Thymus (tissue), 11 donors: ENCODE measurements around the gene MESD. TPM values are rescaled to one million over a fixed set of nuclear protein-coding genes. Genes with fewer than 3 reads are reported as not detected.

Source experiments
- DNase-seq, 9 donors: peaks; one replicate each; pipeline ENCODE4 v3.0.0-alpha.2; 2013; ENCODE audit warnings: low spot score in 9 of 9, low read depth in 6 of 9, missing footprints in 1 of 9
- H3K27ac ChIP-seq, 2 donors: one replicate each; pipeline ENCODE4 v1.5.1; 2013; ENCODE audit warnings: control low read depth in 1 of 2, low read depth in 1 of 2, low read length in 1 of 2, mild to moderate bottlenecking in 1 of 2, moderate library complexity in 1 of 2
- H3K27me3 ChIP-seq, 2 donors: one replicate each; pipeline ENCODE4 v1.5.1; 2013; ENCODE audit warnings: low read length in 1 of 2; ENCODE audit not compliant: control insufficient read depth in 2 of 2, insufficient read depth in 1 of 2
- H3K36me3 ChIP-seq, 2 donors: one replicate each; pipeline ENCODE4 v1.5.1; 2013; ENCODE audit warnings: low read length in 1 of 2, mild to moderate bottlenecking in 1 of 2, moderate library complexity in 1 of 2; ENCODE audit not compliant: control insufficient read depth in 2 of 2, insufficient read depth in 2 of 2
- H3K4me1 ChIP-seq, 2 donors: one replicate each; pipeline ENCODE4 v1.5.1; 2013; ENCODE audit warnings: low read length in 2 of 2; ENCODE audit not compliant: control insufficient read depth in 2 of 2, insufficient read depth in 2 of 2
- H3K4me3 ChIP-seq, 2 donors: one replicate each; pipeline ENCODE4 v1.5.1; 2013; ENCODE audit warnings: low read length in 2 of 2, control low read depth in 1 of 2, mild to moderate bottlenecking in 1 of 2
- H3K9me3 ChIP-seq, 2 donors: one replicate each; pipeline ENCODE4 v1.5.1; 2013; ENCODE audit warnings: low read length in 1 of 2, mild to moderate bottlenecking in 1 of 2; ENCODE audit not compliant: control insufficient read depth in 2 of 2, insufficient read depth in 1 of 2
- WGBS: extraction: QIAGEN DNeasy Blood & Tissue Kit; methylation state at CpG from one replicate; pipeline ENCODE4 v1.1.7; 2013; 5-methylcytosine and 5-hydroxymethylcytosine counted together
- polyA plus RNA-seq: library from polyadenylated mRNA; stranded (reverse); fragments of 200-250 nt; gene quantifications from one replicate; pipeline ENCODE4 v1.2.3, GENCODE V29; 2013
- total RNA-seq: library from RNA; stranded (reverse); fragments of 120-200 nt; gene quantifications from one replicate; pipeline ENCODE4 v1.2.4, GENCODE V29; 2013
- donor health status: healthy.

Gene MESD
- total and polyA plus RNA-seq, 2 donors: 20.5 to 24.5 TPM

DNA sequence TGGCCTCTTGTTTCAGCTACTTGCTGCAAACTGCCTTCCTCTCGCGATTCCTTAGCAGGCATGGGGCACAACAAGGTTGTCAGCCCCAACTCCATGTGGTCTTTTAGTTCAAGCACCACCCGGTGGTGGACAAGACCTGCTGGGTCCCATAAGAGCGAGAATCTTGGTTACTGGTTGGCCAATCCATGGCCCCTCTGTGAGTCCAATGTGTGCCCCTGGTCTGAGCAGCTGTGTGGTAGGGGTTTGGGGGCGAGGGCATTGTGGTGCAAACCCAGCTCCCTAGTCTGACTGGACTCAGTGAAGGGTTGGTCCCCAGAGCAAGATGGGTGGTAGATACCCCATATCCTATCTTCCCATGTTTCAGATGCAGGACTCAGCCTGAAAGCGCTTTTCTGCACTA, 48.8 kb downstream of the MESD start:
- Histone ChIP-seq H3K27ac (no peak overlapping the region), H3K36me3 (peaks cover 3 to 41% of the 10 kb centered on the region in 2 donors)
- 98% methylated on average over 6 of the region's 6 CpGs for WGBS

DNA sequence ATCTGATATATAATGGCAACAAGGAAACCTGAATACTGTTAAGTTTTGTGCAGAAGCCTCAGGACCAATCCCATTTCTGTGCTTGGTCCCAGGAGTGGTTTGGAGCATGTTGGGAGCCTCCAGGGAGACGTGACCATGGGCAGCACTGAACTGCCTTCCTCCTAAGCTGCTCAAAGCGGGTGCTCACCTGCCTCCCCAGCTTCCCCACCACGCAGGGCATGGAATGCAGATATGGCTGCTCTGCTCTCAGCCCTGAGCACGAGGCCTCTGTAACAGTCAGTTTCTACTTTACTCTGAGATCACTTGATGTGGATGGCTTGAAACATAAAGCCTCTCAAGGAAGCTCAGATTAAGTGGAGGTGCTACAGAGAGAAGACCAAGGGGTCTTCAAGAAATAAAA, 49.3 kb downstream of the MESD start:
- Histone ChIP-seq H3K36me3 (peaks cover 3 to 36% of the 10 kb centered on the region in 2 donors), H3K27ac (no peak overlapping the region), H3K27me3 (no peaks in the 10 kb centered on the region), H3K9me3 (peaks cover 0 to 1% of the 10 kb centered on the region in 2 donors), H3K4me1 (no peaks in the 10 kb centered on the region), H3K4me3 (no peak overlapping the region)
- 97% methylated on average over 4 of the region's 4 CpGs for WGBS
- DNase-seq: no peak

More for the DNA sequence above, 48.8 kb downstream of the MESD start:
- Histone ChIP-seq H3K4me3 (no peak overlapping the region), H3K9me3 (peaks cover 0 to 1% of the 10 kb centered on the region in 2 donors), H3K27me3 (no peaks in the 10 kb centered on the region), H3K4me1 (no peaks in the 10 kb centered on the region)
- DNase-seq: no peak

DNA sequence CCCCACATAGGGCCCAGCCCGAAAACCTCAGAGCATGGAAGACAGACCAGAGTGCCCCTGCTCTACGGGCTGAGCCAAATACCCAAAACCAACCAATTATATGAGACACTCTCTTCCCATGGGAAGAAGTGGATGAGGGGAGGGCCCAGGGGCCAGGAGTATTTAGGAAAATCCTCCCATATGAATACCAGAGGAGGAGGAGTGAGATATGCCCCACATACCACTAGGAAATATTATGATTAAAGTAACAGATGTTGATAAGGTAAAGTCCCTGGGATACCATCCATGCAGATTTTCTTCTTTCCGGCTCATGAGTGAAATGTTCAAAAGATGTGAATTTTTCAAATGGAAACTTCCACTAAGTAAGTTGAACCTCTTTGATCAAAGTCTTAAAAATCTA, 50.4 kb downstream of the MESD start:
- H3K9me3 ChIP-seq: peaks cover 0 to 1% of the 10 kb centered on the region in 2 donors
- no peaks in the 10 kb centered on the region for H3K4me1 ChIP-seq
- H3K27me3 ChIP-seq: no peaks in the 10 kb centered on the region
- 99% methylated on average over 3 of the region's 3 CpGs for WGBS
- no peak overlapping the region for H3K27ac ChIP-seq
- H3K36me3 ChIP-seq: peaks cover 3 to 30% of the 10 kb centered on the region in 2 donors
- no peak overlapping the region for H3K4me3 ChIP-seq
- no peak for DNase-seq

DNA sequence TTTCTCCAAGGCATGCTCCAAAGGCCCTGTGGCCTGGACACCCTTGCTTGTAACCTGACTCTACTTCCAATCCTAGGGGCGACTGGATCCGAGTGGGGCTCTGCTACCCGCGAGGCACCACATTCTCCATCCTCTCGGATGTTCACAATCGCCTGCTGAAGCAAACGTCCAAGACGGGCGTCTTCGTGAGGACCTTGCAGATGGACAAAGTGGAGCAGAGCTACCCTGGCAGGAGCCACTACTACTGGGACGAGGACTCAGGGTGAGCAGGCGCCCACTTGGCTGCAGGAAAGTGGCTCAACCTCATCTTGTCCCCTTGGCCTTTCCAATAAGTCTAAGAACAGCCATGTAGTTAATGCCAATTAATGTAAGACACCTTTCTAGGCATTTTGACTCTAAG, 51.9 kb downstream of the MESD start:
- Histone ChIP-seq H3K27ac (no peak overlapping the region), H3K36me3 (peaks cover 3 to 25% of the 10 kb centered on the region in 2 donors), H3K27me3 (no peaks in the 10 kb centered on the region), H3K4me3 (no peak overlapping the region), H3K4me1 (no peaks in the 10 kb centered on the region), H3K9me3 (peaks cover 0 to 1% of the 10 kb centered on the region in 2 donors)
- WGBS: 96% methylated on average over 12 of the region's 12 CpGs
- DNase-seq: no peak

DNA sequence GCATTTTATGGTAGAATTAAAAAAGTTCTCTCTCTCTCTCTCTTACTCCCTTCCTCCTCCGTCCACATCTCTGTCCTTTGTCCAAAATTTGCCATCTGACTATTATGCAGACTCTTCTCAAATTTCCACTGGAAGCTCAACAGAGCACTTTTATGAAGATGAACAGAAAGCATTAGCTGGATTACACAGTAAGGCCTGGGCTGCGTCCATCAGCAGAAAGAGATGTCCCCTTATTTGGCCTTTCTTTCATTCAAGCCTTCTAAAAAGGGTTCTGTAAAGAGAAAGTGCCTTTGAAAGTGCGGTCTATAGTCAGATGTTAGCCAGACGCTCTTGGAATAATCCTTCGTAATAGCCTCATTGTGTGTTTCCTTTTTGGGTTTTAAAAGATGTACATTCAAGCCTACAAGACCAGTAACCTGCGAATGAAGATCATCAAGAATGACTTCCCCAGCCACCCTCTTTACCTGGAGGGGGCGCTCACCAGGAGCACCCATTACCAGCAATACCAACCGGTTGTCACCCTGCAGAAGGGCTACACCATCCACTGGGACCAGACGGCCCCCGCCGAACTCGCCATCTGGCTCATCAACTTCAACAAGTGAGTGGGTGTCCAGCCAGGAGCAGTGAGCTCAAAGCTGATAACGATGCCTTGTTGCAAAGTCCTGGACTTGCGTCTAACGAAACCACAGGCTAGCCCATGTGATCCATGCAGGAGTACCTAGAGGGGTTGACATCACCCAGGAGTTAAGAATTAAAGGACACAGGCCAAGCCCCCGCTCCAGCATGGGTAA, 53.1 kb downstream of the MESD start:
- Histone ChIP-seq H3K4me3 (no peak overlapping the region), H3K9me3 (peaks cover 0 to 1% of the 10 kb centered on the region in 2 donors), H3K36me3 (peaks cover 0 to 13% of the 10 kb centered on the region in 2 donors), H3K27me3 (no peaks in the 10 kb centered on the region), H3K27ac (no peak overlapping the region), H3K4me1 (no peaks in the 10 kb centered on the region)
- 97% methylated on average over 16 of the region's 16 CpGs for WGBS
- no peak for DNase-seq

DNA sequence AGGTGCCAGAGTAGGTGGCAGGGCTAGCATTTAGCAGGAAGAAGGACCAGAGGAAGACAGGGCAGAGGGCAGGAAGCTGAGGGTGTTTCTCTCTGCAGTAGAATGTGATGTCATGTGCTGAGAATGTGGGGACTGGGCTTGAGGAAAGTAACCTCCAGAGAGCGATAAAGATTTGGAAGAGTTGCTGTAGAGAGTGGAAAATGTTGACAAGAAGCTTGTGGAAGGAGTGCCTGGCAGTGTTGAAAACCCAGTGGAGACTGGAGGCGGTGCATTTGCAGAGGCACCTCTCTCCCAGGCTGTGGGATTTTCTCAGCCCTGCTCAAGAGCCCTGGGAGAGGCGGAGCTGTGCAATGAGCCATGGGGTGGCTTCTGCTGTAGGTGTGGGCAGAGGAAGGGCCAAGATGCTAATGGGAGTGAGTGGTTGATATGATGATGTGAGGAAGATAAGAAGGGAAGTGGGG, 54.8 kb downstream of the MESD start:
- DNase-seq: no peak
- Histone ChIP-seq H3K27ac (no peak overlapping the region), H3K9me3 (no peaks in the 10 kb centered on the region), H3K36me3 (no peaks in the 10 kb centered on the region), H3K4me3 (no peak overlapping the region), H3K4me1 (no peaks in the 10 kb centered on the region), H3K27me3 (no peaks in the 10 kb centered on the region)
- 97% methylated on average over 3 of the region's 3 CpGs for WGBS

DNA sequence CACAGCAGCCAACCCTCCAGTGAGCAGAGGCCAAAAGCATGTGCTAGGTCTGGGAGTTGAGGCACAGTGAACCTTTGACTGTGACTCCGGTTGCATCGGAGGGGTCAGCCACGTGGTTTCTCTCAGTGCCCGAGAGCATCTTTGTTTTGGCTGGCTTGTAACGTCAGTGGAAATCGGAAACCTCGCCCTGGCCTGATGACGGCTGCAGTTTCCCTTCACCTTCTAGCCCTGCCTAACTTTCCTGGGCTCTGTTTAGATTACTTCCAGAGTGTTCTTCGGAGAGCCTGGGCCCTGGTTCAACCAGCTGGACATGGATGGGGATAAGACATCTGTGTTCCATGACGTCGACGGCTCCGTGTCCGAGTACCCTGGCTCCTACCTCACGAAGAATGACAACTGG, 56.6 kb downstream of the MESD start:
- H3K9me3 ChIP-seq: no peaks in the 10 kb centered on the region
- no peaks in the 10 kb centered on the region for H3K4me1 ChIP-seq
- DNase-seq: no peak
- no peak overlapping the region for H3K27ac ChIP-seq
- H3K4me3 ChIP-seq: no peak overlapping the region
- no peaks in the 10 kb centered on the region for H3K36me3 ChIP-seq
- no peaks in the 10 kb centered on the region for H3K27me3 ChIP-seq
- 93% methylated on average over 15 of the region's 15 CpGs for WGBS

DNA sequence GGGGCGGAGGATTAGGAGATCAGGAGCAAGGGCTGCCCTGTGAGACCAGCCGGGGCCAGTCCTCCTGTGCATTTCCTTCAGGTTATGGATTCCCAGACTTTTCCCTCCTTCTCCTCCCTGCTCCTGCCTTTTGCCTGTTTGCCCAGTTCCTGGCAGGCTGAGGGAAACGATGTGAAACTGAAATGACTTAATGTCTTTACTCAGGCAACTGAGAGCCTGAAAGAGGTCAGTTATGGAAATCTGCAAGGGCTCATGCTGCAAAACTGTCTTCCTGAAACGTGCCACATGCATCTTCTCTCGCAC, 57.2 kb downstream of the MESD start:
- DNase-seq: no peak
- no peaks in the 10 kb centered on the region for H3K36me3 ChIP-seq
- H3K4me3 ChIP-seq: no peak overlapping the region
- H3K27me3 ChIP-seq: no peaks in the 10 kb centered on the region
- no peaks in the 10 kb centered on the region for H3K9me3 ChIP-seq
- H3K4me1 ChIP-seq: no peaks in the 10 kb centered on the region
- WGBS: 94% methylated on average over 5 of the region's 5 CpGs
- no peak overlapping the region for H3K27ac ChIP-seq

DNA sequence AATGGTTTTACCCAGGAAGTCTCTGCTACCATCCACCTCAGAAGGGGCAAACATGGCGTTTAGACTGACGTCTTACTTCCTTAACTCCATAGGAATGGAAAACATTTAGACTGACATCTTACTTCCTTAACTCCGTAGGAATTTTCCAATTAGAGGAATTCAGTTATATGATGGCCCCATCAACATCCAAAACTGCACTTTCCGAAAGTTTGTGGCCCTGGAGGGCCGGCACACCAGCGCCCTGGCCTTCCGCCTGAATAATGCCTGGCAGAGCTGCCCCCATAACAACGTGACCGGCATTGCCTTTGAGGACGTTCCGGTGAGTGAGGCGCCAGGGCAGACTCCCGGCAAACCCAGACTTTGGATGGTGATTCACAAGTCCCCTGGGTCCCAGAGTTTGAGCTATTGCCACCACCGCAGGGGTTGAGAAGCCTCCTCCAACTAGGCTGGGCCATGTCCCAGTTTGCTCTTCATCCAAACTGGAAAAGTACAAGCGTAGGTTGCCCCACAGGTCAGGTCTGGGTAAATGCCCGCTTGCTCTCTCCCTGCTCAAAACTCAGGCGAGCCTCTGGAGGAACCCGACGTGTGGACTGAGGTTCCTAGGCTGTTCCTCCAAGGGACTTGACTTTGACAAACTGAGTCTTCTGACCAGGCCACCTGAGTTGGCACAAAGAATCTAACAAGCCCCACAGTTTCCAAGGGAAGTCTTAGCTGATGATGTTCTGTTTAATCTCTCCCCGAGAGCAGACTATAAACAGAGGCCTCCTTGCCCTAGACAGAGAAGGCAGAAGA, 57.7 kb downstream of the MESD start:
- DNase-seq: no peak
- WGBS: 97% methylated on average over 20 of the region's 20 CpGs
- Histone ChIP-seq H3K27ac (no peak overlapping the region), H3K27me3 (no peaks in the 10 kb centered on the region), H3K9me3 (no peaks in the 10 kb centered on the region), H3K36me3 (no peaks in the 10 kb centered on the region), H3K4me1 (no peaks in the 10 kb centered on the region), H3K4me3 (no peak overlapping the region)
